Raji (cell line): Measurements from ENCODE around the gene NOS1.

ENCODE experiments used
- POLR2A ChIP-seq: IDR thresholded peaks from 2 replicates; pipeline ENCODE4 v1.6.1; 2011; ENCODE audit warnings: low read depth, low read length, control low read depth; ENCODE audit not compliant: insufficient read depth

NOS1 gene

GRCh38 chr12:117262749-117263148, 98.7 kb downstream of the NOS1 start:
- no peak for TF ChIP-seq POLR2A

DNA sequence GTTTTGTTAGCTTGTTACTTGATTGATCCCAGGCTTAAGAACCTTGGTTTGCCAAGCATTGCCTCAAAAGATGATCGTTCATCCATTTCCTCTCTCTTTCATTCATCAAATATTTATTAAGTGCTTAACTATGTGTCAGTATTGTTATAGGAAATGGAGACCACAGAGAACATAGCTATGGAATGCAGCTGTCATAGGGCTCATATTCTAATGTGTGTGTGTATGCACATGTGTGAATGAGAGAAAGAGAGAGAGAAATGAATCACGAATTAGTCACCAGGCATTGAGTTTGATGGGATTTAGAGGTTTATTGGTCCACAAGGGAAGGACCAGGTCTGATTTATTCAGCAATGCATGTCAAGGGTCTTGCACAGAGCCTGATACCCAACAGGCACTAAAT, 100.2 kb downstream of the NOS1 start:
- no peak for TF ChIP-seq POLR2A

GRCh38 chr12:117255386-117255785, 106.0 kb downstream of the NOS1 start:
- TF ChIP-seq POLR2A, result no peak

GRCh38 chr12:117243488-117243887, 117.9 kb downstream of the NOS1 start:
- no peak for TF ChIP-seq POLR2A

DNA sequence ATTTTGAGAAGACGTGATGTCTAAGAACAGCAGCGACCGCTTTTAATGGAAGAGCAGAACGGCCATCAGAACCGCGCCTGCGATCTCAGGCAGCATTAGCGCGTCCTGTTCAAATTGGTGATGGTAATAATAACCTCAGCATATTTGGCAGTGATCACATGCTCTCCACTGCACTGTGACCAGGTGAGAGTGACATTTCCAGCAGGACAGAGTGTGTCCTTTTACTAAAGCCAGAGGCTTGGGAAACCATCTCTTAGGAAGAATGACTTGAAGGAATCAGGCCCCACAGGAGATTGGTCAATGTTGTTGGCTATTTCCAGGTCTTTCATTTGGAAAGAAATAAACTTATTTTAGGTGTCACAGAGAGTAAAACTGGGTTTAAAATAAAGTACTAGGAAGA, 119.7 kb downstream of the NOS1 start:
- no peak for TF ChIP-seq POLR2A

- no peak for TF ChIP-seq POLR2A
Measured at GRCh38 chr12:117240081-117240755, 121.2 kb downstream of the NOS1 start.

DNA sequence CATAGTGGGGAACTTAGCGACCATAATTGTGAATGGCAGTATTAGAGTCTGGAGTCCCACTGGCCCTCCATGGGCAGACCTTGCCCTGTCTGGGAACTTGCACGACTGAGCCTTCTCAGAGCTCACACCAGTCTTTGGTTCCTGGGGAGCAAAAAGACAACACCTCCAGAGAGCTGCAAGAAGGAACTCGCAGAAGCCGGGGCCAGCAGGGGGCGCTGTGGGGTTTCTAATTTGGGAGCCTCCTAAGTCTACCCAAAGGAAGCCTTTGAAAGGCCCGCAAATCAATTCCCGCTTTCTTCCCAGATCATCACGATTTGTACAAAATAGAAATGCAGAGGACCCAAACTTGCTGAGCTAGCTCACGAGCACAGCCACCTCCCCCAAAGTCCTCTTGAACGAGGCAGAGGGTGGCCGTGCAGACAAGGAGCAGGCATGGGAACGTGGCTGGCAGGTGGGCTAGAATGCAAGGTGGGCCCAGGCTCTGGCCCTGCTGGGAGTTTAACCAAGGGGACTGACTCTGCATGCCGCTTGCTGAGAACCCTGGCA, 124.9 kb downstream of the NOS1 start:
- no peak for TF ChIP-seq POLR2A

DNA sequence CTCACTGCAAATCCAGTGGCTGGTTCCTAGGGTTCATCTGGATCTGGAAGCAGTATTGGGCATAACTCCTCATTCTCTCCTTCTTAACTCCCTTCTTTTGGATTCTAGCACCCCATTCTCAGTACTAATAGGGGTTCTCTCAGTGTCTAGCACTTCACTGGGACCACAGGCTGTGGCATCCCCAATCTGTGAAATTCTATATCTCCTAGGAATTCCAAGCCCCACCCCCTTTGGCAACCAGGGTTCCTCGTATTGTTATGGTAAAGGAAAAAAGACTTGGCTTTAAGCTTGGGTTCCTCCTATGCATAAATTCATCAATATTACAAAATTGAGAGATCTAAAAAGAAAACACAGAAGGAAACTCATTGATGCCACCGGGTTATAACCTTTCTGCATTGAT, 126.2 kb downstream of the NOS1 start:
- TF ChIP-seq POLR2A, result no peak

- no peak for TF ChIP-seq POLR2A
Measured at GRCh38 chr12:117234441-117234840, 127.0 kb downstream of the NOS1 start.

- TF ChIP-seq POLR2A, result no peak
Measured at GRCh38 chr12:117231750-117232149, 129.7 kb downstream of the NOS1 start.

GRCh38 chr12:117228239-117228638, 133.2 kb downstream of the NOS1 start:
- TF ChIP-seq POLR2A, result no peak

- no peak for TF ChIP-seq POLR2A
Measured at GRCh38 chr12:117227000-117227653, 134.3 kb downstream of the NOS1 start.

- TF ChIP-seq POLR2A, result no peak
Measured at GRCh38 chr12:117226505-117226904, 134.9 kb downstream of the NOS1 start.

GRCh38 chr12:117225179-117225578, 136.2 kb downstream of the NOS1 start:
- no peak for TF ChIP-seq POLR2A

- no peak for TF ChIP-seq POLR2A
Measured at GRCh38 chr12:117218149-117218548, 143.3 kb downstream of the NOS1 start.

DNA sequence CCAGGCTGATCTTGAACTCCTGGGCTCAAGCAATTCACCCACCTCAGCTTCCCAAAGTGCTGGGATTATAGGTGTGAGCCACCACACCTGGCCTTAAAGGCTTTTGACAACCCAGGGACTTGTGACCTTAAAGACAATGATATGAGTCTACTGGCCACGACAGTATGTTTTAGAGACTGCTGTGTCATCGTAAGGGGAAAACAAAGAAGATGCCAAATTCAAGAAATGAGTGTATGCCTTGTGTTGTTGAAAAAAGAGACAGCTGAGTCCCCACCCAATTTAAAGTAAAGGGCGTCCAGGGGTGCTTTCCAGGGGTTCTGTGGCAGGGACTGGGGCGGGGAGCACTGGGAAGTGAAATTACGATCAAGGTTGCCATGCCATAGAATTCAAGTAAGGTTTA, 144.7 kb downstream of the NOS1 start:
- no peak for TF ChIP-seq POLR2A
